WTC11 (cell line): ENCODE measurements around the gene PROSER3.

Source experiments
- AFF4 ChIP-seq: sonication (generic); formaldehyde crosslinking; IDR thresholded peaks from 2 replicates; pipeline ENCODE4 v1.8.1; 2023; ENCODE audit warnings: mild to moderate bottlenecking, missing genetic modification reagents, borderline replicate concordance
- HMGXB4 ChIP-seq: sonication (generic); formaldehyde crosslinking; IDR thresholded peaks from 2 replicates; pipeline ENCODE4 v1.8.1; 2023; ENCODE audit warnings: mild to moderate bottlenecking, moderate library complexity, missing genetic modification reagents
- USF1 ChIP-seq: sonication (generic); formaldehyde crosslinking; IDR thresholded peaks from 2 replicates; pipeline ENCODE4 v1.8.0; 2022; ENCODE audit warnings: mild to moderate bottlenecking, missing genetic modification reagents
- ZNF512 ChIP-seq: sonication (generic); formaldehyde crosslinking; IDR thresholded peaks from 2 replicates; pipeline ENCODE4 v1.8.1; 2022; ENCODE audit warnings: missing genetic modification reagents, borderline replicate concordance

GRCh38 chr19:35730326-35730725 is 27.6 kb upstream of the PROSER3 start:
- TF ChIP-seq AFF4 (CRISPR knock-in tag) = no peak
- no peak for TF ChIP-seq HMGXB4 (CRISPR knock-in tag)
- no peak for TF ChIP-seq ZNF512 (CRISPR knock-in tag)
- TF ChIP-seq USF1 (CRISPR knock-in tag) = no peak
